ENCODE data around the gene CTNNAL1. TPM values are rescaled to one million over a fixed set of nuclear protein-coding genes. Genes with fewer than 3 reads are reported as not detected.
"Not testable (repeated sequence)": the region's sequence is repeated elsewhere in the genome, so short reads cannot be mapped to it uniquely, and the experiment has no call there.

Gene CTNNAL1
- polyA plus RNA-seq, 1 donor (not counting 4 experiments of a cell fraction or from before 2014, with no cell fraction given), result 112 TPM

GRCh38 chr9:109060191-109060590 is 46.9 kb upstream of the CTNNAL1 start:
- H3K4me3 ChIP-seq (ENCODE audit: control insufficient read depth in 2 of 3, extremely low read depth in 1 of 3, insufficient read depth in 2 of 3, low read depth in 1 of 3, low read length in 3 of 3), result no peak overlapping the region
- no peak for DNase-seq (ENCODE audit: low read depth, low spot score)
- FAIRE-seq, result no peak
- no peaks in the 10 kb centered on the region for H4K20me1 ChIP-seq (ENCODE audit: control insufficient read depth, extremely low read depth, insufficient read depth, low read length)
- no peaks in the 10 kb centered on the region for H3K79me2 ChIP-seq (ENCODE audit: control insufficient read depth, insufficient read depth, low read length)
- H3K36me3 ChIP-seq (ENCODE audit: control insufficient read depth in 2 of 2, extremely low read depth in 1 of 2, insufficient read depth in 2 of 2, low read length in 2 of 2), result peaks cover 13 to 42% of the 10 kb centered on the region in 2 experiments
- H3K4me1 ChIP-seq (ENCODE audit: control insufficient read depth, extremely low read depth, insufficient read depth, low read length), result peaks cover 19% of the 10 kb centered on the region
- H2AFZ ChIP-seq (ENCODE audit: control insufficient read depth, low read length), result no peak overlapping the region
- no peak overlapping the region for H3K9ac ChIP-seq (ENCODE audit: control insufficient read depth, extremely low read depth, insufficient read depth, low read length)
- no peak overlapping the region for H3K27ac ChIP-seq (ENCODE audit: control insufficient read depth, insufficient read depth, low read length)
- no peak for TF ChIP-seq EZH2 (IDR thresholded peaks at IDR 0.05; ENCODE audit: low read length)
- TF ChIP-seq CTCF (optimal IDR thresholded peaks at IDR 0.05 in 1 of 3, IDR thresholded peaks at IDR 0.05 in 1 of 3, conservative IDR thresholded peaks at IDR 0.05 in 1 of 3; ENCODE audit: extremely low read depth in 1 of 3, insufficient read depth in 2 of 3, low read length in 3 of 3), result no peak
- H3K9me3 ChIP-seq (ENCODE audit: control insufficient read depth, low read depth, low read length), result no peaks in the 10 kb centered on the region
- no peaks in the 10 kb centered on the region for H3K27me3 ChIP-seq (ENCODE audit: control insufficient read depth, extremely low read depth, insufficient read depth, low read length)
- no peaks in the 10 kb centered on the region for H3K9me1 ChIP-seq (ENCODE audit: control insufficient read depth, extremely low read depth, insufficient read depth, low read length)
- no peak overlapping the region for H3K4me2 ChIP-seq (ENCODE audit: control insufficient read depth, extremely low read depth, insufficient read depth, low read depth, low read length)
- dilution Hi-C loops (cut with MboI; ENCODE audit: extremely low pct_ligation_motif_present, low sequenced_read_pairs), result no loop called here

GRCh38 chr9:109053121-109053520 is 39.8 kb upstream of the CTNNAL1 start:
- H4K20me1 ChIP-seq (ENCODE audit: control insufficient read depth, extremely low read depth, insufficient read depth, low read length); DNase-seq (ENCODE audit: low read depth, low spot score); H3K9ac ChIP-seq (ENCODE audit: control insufficient read depth, extremely low read depth, insufficient read depth, low read length); dilution Hi-C loops (cut with MboI; ENCODE audit: extremely low pct_ligation_motif_present, low sequenced_read_pairs); H3K27me3 ChIP-seq (ENCODE audit: control insufficient read depth, extremely low read depth, insufficient read depth, low read length); H3K27ac ChIP-seq (ENCODE audit: control insufficient read depth, insufficient read depth, low read length); FAIRE-seq; H3K9me3 ChIP-seq (ENCODE audit: control insufficient read depth, low read depth, low read length); H3K9me1 ChIP-seq (ENCODE audit: control insufficient read depth, extremely low read depth, insufficient read depth, low read length); H3K79me2 ChIP-seq (ENCODE audit: control insufficient read depth, insufficient read depth, low read length); H2AFZ ChIP-seq (ENCODE audit: control insufficient read depth, low read length); H3K4me2 ChIP-seq (ENCODE audit: control insufficient read depth, extremely low read depth, insufficient read depth, low read depth, low read length); H3K4me1 ChIP-seq (ENCODE audit: control insufficient read depth, extremely low read depth, insufficient read depth, low read length); H3K4me3 ChIP-seq (ENCODE audit: control insufficient read depth in 2 of 3, extremely low read depth in 1 of 3, insufficient read depth in 2 of 3, low read depth in 1 of 3, low read length in 3 of 3): not testable (repeated sequence)
- H3K36me3 ChIP-seq (ENCODE audit: control insufficient read depth in 2 of 2, extremely low read depth in 1 of 2, insufficient read depth in 2 of 2, low read length in 2 of 2), result peaks cover 25 to 39% of the 10 kb centered on the region in 2 experiments

- H3K4me3 ChIP-seq (ENCODE audit: control insufficient read depth in 2 of 3, extremely low read depth in 1 of 3, insufficient read depth in 2 of 3, low read depth in 1 of 3, low read length in 3 of 3), result no peak overlapping the region
- H3K9me1 ChIP-seq (ENCODE audit: control insufficient read depth, extremely low read depth, insufficient read depth, low read length), result no peaks in the 10 kb centered on the region
- no peak overlapping the region for H3K9ac ChIP-seq (ENCODE audit: control insufficient read depth, extremely low read depth, insufficient read depth, low read length)
- H3K36me3 ChIP-seq (ENCODE audit: control insufficient read depth in 2 of 2, extremely low read depth in 1 of 2, insufficient read depth in 2 of 2, low read length in 2 of 2), result peaks cover 26 to 43% of the 10 kb centered on the region in 2 experiments
- H3K27ac ChIP-seq (ENCODE audit: control insufficient read depth, insufficient read depth, low read length), result no peak overlapping the region
- H3K27me3 ChIP-seq (ENCODE audit: control insufficient read depth, extremely low read depth, insufficient read depth, low read length), result no peaks in the 10 kb centered on the region
- DNase-seq (ENCODE audit: low read depth, low spot score) (no peak), FAIRE-seq (no peak)
- no peaks in the 10 kb centered on the region for H3K9me3 ChIP-seq (ENCODE audit: control insufficient read depth, low read depth, low read length)
- no peak overlapping the region for H3K4me2 ChIP-seq (ENCODE audit: control insufficient read depth, extremely low read depth, insufficient read depth, low read depth, low read length)
- H4K20me1 ChIP-seq (ENCODE audit: control insufficient read depth, extremely low read depth, insufficient read depth, low read length), result no peaks in the 10 kb centered on the region
- no peak for TF ChIP-seq CTCF (optimal IDR thresholded peaks at IDR 0.05 in 1 of 3, IDR thresholded peaks at IDR 0.05 in 1 of 3, conservative IDR thresholded peaks at IDR 0.05 in 1 of 3; ENCODE audit: extremely low read depth in 1 of 3, insufficient read depth in 2 of 3, low read length in 3 of 3)
- no peak for TF ChIP-seq EZH2 (IDR thresholded peaks at IDR 0.05; ENCODE audit: low read length)
- H3K79me2 ChIP-seq (ENCODE audit: control insufficient read depth, insufficient read depth, low read length), result no peaks in the 10 kb centered on the region
- dilution Hi-C loops (cut with MboI; ENCODE audit: extremely low pct_ligation_motif_present, low sequenced_read_pairs), result no loop called here
- no peaks in the 10 kb centered on the region for H3K4me1 ChIP-seq (ENCODE audit: control insufficient read depth, extremely low read depth, insufficient read depth, low read length)
- no peak overlapping the region for H2AFZ ChIP-seq (ENCODE audit: control insufficient read depth, low read length)
These were observed 39.1 kb upstream of the CTNNAL1 start for GRCh38 chr9:109052416-109052815.
